CD4-positive, alpha-beta T cell (primary cell): ENCODE measurements around the gene TTC39B. TPM values are rescaled to one million over a fixed set of nuclear protein-coding genes. Genes with fewer than 3 reads are reported as not detected.

Experiments
- ATAC-seq: fragments of 200-7000 bp; cut with Tn5 transposase; one replicate; pipeline ENCODE4 v1.10.0; 2022; ENCODE audit warnings: mild to moderate bottlenecking; ENCODE audit not compliant: poor library complexity
- CTCF ChIA-PET: fragments of 350-600 bp; sonication (Branson Sonifier 250); formaldehyde crosslinking; loops from one replicate; lab custom pipeline; 2021; ENCODE audit warnings: antibody characterized with exemption, inconsistent platforms; lab: Charles Lee
- POLR2A ChIA-PET: fragments of 350-600 bp; sonication (Branson Sonifier 250); formaldehyde crosslinking; loops from one replicate; lab custom pipeline; 2021; ENCODE audit warnings: antibody characterized with exemption, inconsistent platforms; lab: Charles Lee
- DNase-seq, 14 experiments: peaks; one replicate each; pipeline ENCODE4 v3.0.0-alpha.2; 2013 to 2020; ENCODE audit warnings: mixed read lengths in 2 of 14
- H3K27ac ChIP-seq, 2 donors: one replicate each; pipeline versions ENCODE4 v1.5.1 to v1.7.0; 2013; ENCODE audit warnings: low read length in 2 of 2, low read depth in 1 of 2, mild to moderate bottlenecking in 1 of 2
- H3K27me3 ChIP-seq, 2 experiments: 1 replicate in 1 of 2; 2 replicates in 1 of 2; pipeline versions ENCODE4 v1.6.1 to v1.7.0; 2013; ENCODE audit warnings: low read length in 2 of 2, control low read depth in 1 of 2, mild to moderate bottlenecking in 1 of 2, moderate library complexity in 1 of 2; ENCODE audit not compliant: insufficient read depth in 2 of 2, control insufficient read depth in 1 of 2
- H3K36me3 ChIP-seq: one replicate; pipeline ENCODE4 v1.6.1; 2013; ENCODE audit warnings: low read length, control low read depth; ENCODE audit not compliant: insufficient read depth
- H3K4me1 ChIP-seq: one replicate; pipeline ENCODE4 v1.6.1; 2013; ENCODE audit warnings: low read length, control low read depth; ENCODE audit not compliant: insufficient read depth
- H3K4me3 ChIP-seq: one replicate; pipeline ENCODE4 v1.5.1; 2013; ENCODE audit warnings: mild to moderate bottlenecking, low read length, moderate library complexity
- H3K9me3 ChIP-seq, 2 experiments: 1 replicate in 1 of 2; 2 replicates in 1 of 2; pipeline versions ENCODE4 v1.6.1 to v1.7.0; 2013; ENCODE audit warnings: low read length in 2 of 2, mild to moderate bottlenecking in 2 of 2, control low read depth in 1 of 2, moderate library complexity in 1 of 2; ENCODE audit not compliant: control insufficient read depth in 1 of 2, insufficient read depth in 1 of 2
- H3K27ac Mint-ChIP-seq: one replicate; pipeline ENCODE4 v1.8.0; 2020; ENCODE audit warnings: mixed read lengths
- H3K27me3 Mint-ChIP-seq: one replicate; pipeline ENCODE4 v1.8.0; 2021; ENCODE audit warnings: mixed read lengths
- H3K36me3 Mint-ChIP-seq: one replicate; pipeline ENCODE4 v1.8.0; 2021; ENCODE audit warnings: low read depth, mixed read lengths
- H3K4me1 Mint-ChIP-seq: one replicate; pipeline ENCODE4 v1.8.0; 2021; ENCODE audit warnings: low read depth, mixed read lengths
- H3K4me3 Mint-ChIP-seq: one replicate; pipeline ENCODE4 v1.8.0; 2020; ENCODE audit warnings: mild to moderate bottlenecking, mixed read lengths
- H3K9me3 Mint-ChIP-seq: one replicate; pipeline ENCODE4 v1.8.0; 2020; ENCODE audit warnings: mixed read lengths
- intact Hi-C, 2 experiments: fragments of 100-400 bp; cut with DNase I in 1 of 2; cut with micrococcal nuclease in 1 of 2; formaldehyde crosslinking; loops; one replicate each; pipeline versions ENCODE4 v1.15.1 to v1.9.0; 2023 to 2025; cut with DNase I, micrococcal nuclease
- total RNA-seq, 174 experiments: library from RNA in 2 of 174; stranded (reverse) in 2 of 174; gene quantifications; one replicate each; pipeline ENCODE4 v1.2.3 and lab custom pipeline; 2021 to 2026
- TF ChIP-seq, protein P1 (sequence below): fragments of 200-600 bp; IDR thresholded peaks from one replicate; pipeline ENCODE4 v1.8.0; 2022; ENCODE audit warnings: antibody characterized with exemption, mild to moderate bottlenecking

TTC39B gene
- total RNA-seq, 2 experiments from 2014 or later, result 37.6 to 43.6 TPM

DNA sequence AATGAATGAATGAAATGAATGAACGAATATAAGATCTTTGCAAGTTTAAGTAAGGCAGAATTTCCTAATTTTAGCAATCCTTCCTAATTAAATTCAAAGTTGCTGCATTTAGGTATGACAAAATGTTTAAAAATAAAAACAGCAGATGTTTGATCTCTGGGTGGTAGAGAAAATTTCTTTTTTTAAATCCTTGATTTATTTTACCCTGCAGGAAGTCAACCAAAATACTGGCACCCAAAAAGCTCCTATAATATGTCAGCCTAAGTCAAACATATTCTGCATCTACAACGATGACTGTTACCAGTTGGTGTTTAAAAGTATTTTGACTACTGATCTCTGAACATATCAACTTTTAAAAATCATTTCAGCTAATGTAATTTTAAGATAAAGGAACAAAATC is 58.4 kb downstream of the TTC39B start:
- Histone ChIP-seq H3K27me3 (no peaks in the 10 kb centered on the region), H3K4me1 (peaks cover 9% of the 10 kb centered on the region), H3K36me3 (peaks cover 7% of the 10 kb centered on the region), H3K9me3 (no peaks in the 10 kb centered on the region), H3K27ac (no peak overlapping the region), H3K4me3 (no peak overlapping the region)
- Mint-ChIP-seq H3K9me3 (no peaks in the 10 kb centered on the region), H3K27ac (peak overlapping the region; percentile 38), H3K4me1 (peaks cover 76% of the 10 kb centered on the region), H3K27me3 (no peaks in the 10 kb centered on the region), H3K36me3 (peaks cover 43% of the 10 kb centered on the region), H3K4me3 (no peak overlapping the region)
- intact Hi-C loops, result no loop called here
- no peak for ATAC-seq
- ChIA-PET CTCF (interaction anchor here (1.3 kb wide), 1 partner anchor 9 kb away, joined by 3 read pairs; no protein-coding TSS in a partner anchor), POLR2A (no interaction called here)
- no peak for DNase-seq
- TF ChIP-seq, protein P1, sequence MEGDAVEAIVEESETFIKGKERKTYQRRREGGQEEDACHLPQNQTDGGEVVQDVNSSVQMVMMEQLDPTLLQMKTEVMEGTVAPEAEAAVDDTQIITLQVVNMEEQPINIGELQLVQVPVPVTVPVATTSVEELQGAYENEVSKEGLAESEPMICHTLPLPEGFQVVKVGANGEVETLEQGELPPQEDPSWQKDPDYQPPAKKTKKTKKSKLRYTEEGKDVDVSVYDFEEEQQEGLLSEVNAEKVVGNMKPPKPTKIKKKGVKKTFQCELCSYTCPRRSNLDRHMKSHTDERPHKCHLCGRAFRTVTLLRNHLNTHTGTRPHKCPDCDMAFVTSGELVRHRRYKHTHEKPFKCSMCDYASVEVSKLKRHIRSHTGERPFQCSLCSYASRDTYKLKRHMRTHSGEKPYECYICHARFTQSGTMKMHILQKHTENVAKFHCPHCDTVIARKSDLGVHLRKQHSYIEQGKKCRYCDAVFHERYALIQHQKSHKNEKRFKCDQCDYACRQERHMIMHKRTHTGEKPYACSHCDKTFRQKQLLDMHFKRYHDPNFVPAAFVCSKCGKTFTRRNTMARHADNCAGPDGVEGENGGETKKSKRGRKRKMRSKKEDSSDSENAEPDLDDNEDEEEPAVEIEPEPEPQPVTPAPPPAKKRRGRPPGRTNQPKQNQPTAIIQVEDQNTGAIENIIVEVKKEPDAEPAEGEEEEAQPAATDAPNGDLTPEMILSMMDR, result no peak

DNA sequence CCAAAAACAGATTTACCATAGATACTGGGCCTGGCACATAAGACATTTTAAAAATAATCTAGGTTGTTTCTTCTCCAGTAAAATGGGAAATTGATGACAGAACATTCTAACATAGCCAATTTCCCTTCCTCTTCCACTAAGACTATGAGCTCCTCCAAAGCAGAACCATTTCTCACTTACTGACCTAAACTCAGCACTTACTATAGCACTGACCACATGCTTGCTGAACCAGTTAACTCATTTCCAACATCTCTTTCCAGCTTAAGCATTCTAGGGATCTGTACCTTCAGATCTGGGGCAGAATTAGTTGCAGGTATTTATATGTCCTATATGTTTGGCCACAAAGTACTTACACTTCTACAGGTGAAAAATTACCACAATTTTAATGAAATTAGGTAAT is 58.9 kb downstream of the TTC39B start:
- H3K4me1 Mint-ChIP-seq, result peaks cover 71% of the 10 kb centered on the region
- Histone ChIP-seq H3K4me3 (no peak overlapping the region), H3K27ac (no peak overlapping the region), H3K27me3 (no peaks in the 10 kb centered on the region), H3K4me1 (peaks cover 9% of the 10 kb centered on the region), H3K9me3 (no peaks in the 10 kb centered on the region), H3K36me3 (peaks cover 7% of the 10 kb centered on the region)
- CTCF ChIA-PET, result interaction anchor here (1.3 kb wide), 1 partner anchor 8 kb away, joined by 3 read pairs; no protein-coding TSS in a partner anchor
- TF ChIP-seq, protein P1, result no peak
- no peak for DNase-seq
- no peak overlapping the region for H3K4me3 Mint-ChIP-seq
- no peaks in the 10 kb centered on the region for H3K9me3 Mint-ChIP-seq
- H3K27me3 Mint-ChIP-seq, result no peaks in the 10 kb centered on the region
- H3K27ac Mint-ChIP-seq, result no peak overlapping the region
- peaks cover 43% of the 10 kb centered on the region for H3K36me3 Mint-ChIP-seq
- no peak for ATAC-seq
- POLR2A ChIA-PET, result no interaction called here
- intact Hi-C loops, result no loop called here

DNA sequence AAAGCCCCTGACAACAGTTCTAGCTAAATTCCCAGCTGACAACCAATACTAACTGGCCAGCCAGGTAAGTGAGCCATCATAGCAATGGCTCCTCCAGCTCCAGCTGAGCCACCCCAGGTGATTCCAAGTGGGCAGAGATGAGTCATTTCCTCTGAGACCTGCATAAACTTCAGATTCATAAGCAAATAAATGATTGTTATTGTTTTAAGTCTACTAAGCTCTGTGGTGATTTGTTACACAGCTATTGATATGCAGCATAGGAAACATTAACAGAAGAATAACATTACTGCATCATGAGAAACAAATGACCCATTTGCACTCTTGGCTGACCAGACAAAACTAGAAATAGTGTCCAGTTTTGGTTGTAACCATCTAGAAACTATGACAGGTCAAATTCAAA is 60.3 kb downstream of the TTC39B start:
- Mint-ChIP-seq H3K4me3 (no peak overlapping the region), H3K27me3 (no peaks in the 10 kb centered on the region), H3K4me1 (peaks cover 64% of the 10 kb centered on the region), H3K9me3 (no peaks in the 10 kb centered on the region), H3K27ac (no peak overlapping the region), H3K36me3 (peaks cover 46% of the 10 kb centered on the region)
- DNase-seq, result no peak
- CTCF ChIA-PET, result interaction anchor here (0.9 kb wide), 1 partner anchor 15 kb away, joined by 3 read pairs; no protein-coding TSS in a partner anchor
- TF ChIP-seq, protein P1, result no peak
- Histone ChIP-seq H3K4me3 (no peak overlapping the region), H3K4me1 (peaks cover 9% of the 10 kb centered on the region), H3K9me3 (no peaks in the 10 kb centered on the region), H3K36me3 (peaks cover 7% of the 10 kb centered on the region), H3K27ac (no peak overlapping the region), H3K27me3 (no peaks in the 10 kb centered on the region)
- POLR2A ChIA-PET, result interaction anchor here (0.6 kb wide), 1 partner anchor 9 kb away, joined by 3 read pairs; no protein-coding TSS in a partner anchor
- intact Hi-C loops, result no loop called here
- no peak for ATAC-seq
